Left ventricle myocardium inferior (tissue), 1 donor: ENCODE measurements around the gene CWF19L2. TPM values are rescaled to one million over a fixed set of nuclear protein-coding genes. Genes with fewer than 3 reads are reported as not detected.
"Not testable (repeated sequence)": the region's sequence is repeated elsewhere in the genome, so short reads cannot be mapped to it uniquely, and the experiment has no call there.

Experiments
- DNase-seq: peaks from one replicate; pipeline ENCODE4 v3.0.0-alpha.2; 2020
- H3K27ac ChIP-seq: fragments of 200-600 bp; replicated peaks from 2 replicates; pipeline ENCODE4 v1.8.0; 2021
- H3K27me3 ChIP-seq: fragments of 200-600 bp; 2 replicates; pipeline ENCODE4 v1.8.0; 2021; ENCODE audit warnings: low read depth
- H3K36me3 ChIP-seq: fragments of 200-600 bp; 2 replicates; pipeline ENCODE4 v1.8.0; 2021
- H3K4me1 ChIP-seq: fragments of 200-600 bp; 2 replicates; pipeline ENCODE4 v1.8.0; 2021
- H3K4me3 ChIP-seq: fragments of 200-600 bp; 2 replicates; pipeline ENCODE4 v1.8.0; 2021; ENCODE audit warnings: mild to moderate bottlenecking, moderate library complexity
- H3K9me3 ChIP-seq: fragments of 200-600 bp; replicated peaks from 2 replicates; pipeline ENCODE4 v1.8.0; 2021
- CTCF ChIP-seq: fragments of 200-600 bp; IDR thresholded peaks from 2 replicates; pipeline ENCODE4 v1.8.0; 2021; ENCODE audit warnings: antibody characterized with exemption, mild to moderate bottlenecking, borderline replicate concordance
- intact Hi-C: fragments of 100-400 bp; cut with micrococcal nuclease; formaldehyde crosslinking; loops from one replicate; pipeline ENCODE4 v1.11.0; 2022
- total RNA-seq: library from RNA; stranded (reverse); fragmentation: NEBNext Ultra II Directional; extraction: Animal tissue kit (Norgen Biotek cat#: 25700); gene quantifications from one replicate; pipeline ENCODE4 v1.2.1, GENCODE V29; 2021
- donor health status: DM: no; HTN: yes; CAD: no; lungs with severe emphysema.

The CWF19L2 gene
- total RNA-seq, 1 donor from 2014 or later: 9.4 TPM

DNA sequence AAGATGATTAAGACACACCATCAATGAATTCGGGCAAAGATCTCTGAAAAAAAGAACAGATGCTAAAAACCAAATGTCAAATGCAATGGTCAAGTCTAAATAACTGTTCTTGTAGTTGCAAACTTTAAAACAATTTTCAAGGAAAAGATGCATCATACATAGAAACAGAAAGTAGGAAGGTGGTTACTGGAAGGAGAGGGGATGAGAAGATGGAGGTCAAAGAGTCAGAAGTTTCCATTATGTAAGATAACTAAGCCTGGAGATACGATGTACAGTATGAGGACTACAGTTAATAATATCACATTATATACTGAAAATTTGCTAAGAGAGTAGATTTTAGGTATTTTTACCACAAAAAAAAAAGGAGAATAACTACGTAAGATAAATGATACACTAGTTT is 27.1 kb downstream of the CWF19L2 start:
- Histone ChIP-seq H3K4me3 (no peak overlapping the region), H3K9me3 (no peaks in the 10 kb centered on the region), H3K36me3 (peaks cover 33% of the 10 kb centered on the region), H3K4me1 (no peaks in the 10 kb centered on the region), H3K27ac (no peak overlapping the region), H3K27me3 (no peaks in the 10 kb centered on the region)
- intact Hi-C loops: no loop called here
- no peak for DNase-seq
- TF ChIP-seq CTCF: no peak

DNA sequence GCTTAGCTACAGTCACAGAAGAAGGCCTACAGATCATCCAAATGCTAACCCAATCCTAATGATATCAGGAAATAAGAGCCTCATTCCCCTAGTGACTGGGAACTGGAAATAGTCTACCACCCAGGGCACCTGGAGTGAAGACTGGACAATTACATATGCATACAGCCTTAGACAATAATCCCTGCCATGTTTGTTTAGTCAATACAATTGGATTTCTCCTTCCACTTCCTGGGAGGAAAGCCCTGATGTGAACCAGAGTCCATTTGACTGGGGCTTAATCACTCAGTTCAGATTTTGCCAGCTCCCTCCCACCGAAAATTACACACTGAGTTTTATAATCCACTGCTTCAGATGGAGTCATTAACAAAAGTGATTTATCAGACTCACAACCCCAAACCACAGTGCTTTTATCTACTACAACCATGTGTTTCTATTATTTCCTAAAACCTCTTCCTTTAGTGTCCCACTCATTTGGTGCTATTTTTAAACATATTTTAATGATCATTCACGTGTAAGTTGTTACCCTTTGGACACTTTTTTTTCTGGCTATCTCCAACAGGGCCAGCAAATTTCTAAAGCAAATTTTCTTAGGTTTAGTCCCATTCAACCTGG is 29.9 kb downstream of the CWF19L2 start:
- no peaks in the 10 kb centered on the region for H3K27me3 ChIP-seq
- H3K4me3 ChIP-seq: no peak overlapping the region
- TF ChIP-seq CTCF: no peak
- H3K9me3 ChIP-seq: no peaks in the 10 kb centered on the region
- DNase-seq: no peak
- H3K36me3 ChIP-seq: peaks cover 27% of the 10 kb centered on the region
- H3K4me1 ChIP-seq: no peaks in the 10 kb centered on the region
- no peak overlapping the region for H3K27ac ChIP-seq
- intact Hi-C loops: no loop called here

GRCh38 chr11:107413352-107413751 is 44.3 kb downstream of the CWF19L2 start:
- Histone ChIP-seq H3K4me1 (no peaks in the 10 kb centered on the region), H3K4me3 (no peak overlapping the region), H3K27me3 (no peaks in the 10 kb centered on the region), H3K36me3 (peaks cover 58% of the 10 kb centered on the region), H3K27ac (no peak overlapping the region), H3K9me3 (no peaks in the 10 kb centered on the region)
- no peak for TF ChIP-seq CTCF
- no peak for DNase-seq
- intact Hi-C loops: no loop called here

DNA sequence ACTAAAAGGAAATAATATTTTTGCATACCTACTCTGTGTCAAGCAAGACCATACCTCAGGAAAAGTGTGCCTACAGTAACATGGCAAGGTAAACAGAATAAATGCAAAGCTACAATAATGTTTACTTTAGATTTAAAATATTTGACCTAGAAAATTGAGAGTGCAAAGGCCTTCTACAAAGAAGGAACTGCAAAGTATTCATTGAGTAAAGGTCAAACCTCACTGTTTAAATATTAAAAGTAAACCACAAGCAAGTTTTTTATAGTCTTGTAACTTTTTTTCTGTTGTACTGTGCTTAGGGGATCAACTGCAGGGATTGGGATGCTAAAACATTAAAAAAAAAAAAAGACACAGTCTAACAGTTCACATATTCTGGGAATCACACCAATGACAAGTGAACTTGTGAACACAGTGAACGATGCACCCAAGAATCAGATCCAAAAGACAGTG is 48.8 kb downstream of the CWF19L2 start:
- no peak for TF ChIP-seq CTCF
- Histone ChIP-seq H3K27ac (no peak overlapping the region), H3K9me3 (no peaks in the 10 kb centered on the region), H3K27me3 (no peaks in the 10 kb centered on the region), H3K36me3 (peaks cover 30% of the 10 kb centered on the region), H3K4me1 (no peaks in the 10 kb centered on the region), H3K4me3 (no peak overlapping the region)
- DNase-seq: no peak
- intact Hi-C loops: no loop called here

GRCh38 chr11:107405260-107405659 is 52.4 kb downstream of the CWF19L2 start:
- H3K9me3 ChIP-seq: peaks cover 14% of the 10 kb centered on the region
- H3K36me3 ChIP-seq: peaks cover 21% of the 10 kb centered on the region
- no peak for TF ChIP-seq CTCF
- no peak overlapping the region for H3K27ac ChIP-seq
- no peak overlapping the region for H3K4me3 ChIP-seq
- H3K27me3 ChIP-seq: no peaks in the 10 kb centered on the region
- H3K4me1 ChIP-seq: no peaks in the 10 kb centered on the region
- intact Hi-C loops: no loop called here
- DNase-seq: no peak

GRCh38 chr11:107401131-107401530 is 56.5 kb downstream of the CWF19L2 start:
- peaks cover 24% of the 10 kb centered on the region for H3K9me3 ChIP-seq
- H3K4me1 ChIP-seq, DNase-seq, intact Hi-C loops, H3K27ac ChIP-seq, H3K27me3 ChIP-seq, H3K4me3 ChIP-seq: not testable (repeated sequence)
- H3K36me3 ChIP-seq: peaks cover 28% of the 10 kb centered on the region
